K562 (cell line): Measurements from ENCODE around the gene PPP4R1. TPM values are rescaled to one million over a fixed set of nuclear protein-coding genes. Genes with fewer than 3 reads are reported as not detected.
A peak's percentile ranks its signal among the peaks of the same experiment; 100 is the strongest.

ENCODE experiments used
- ARHGAP35 ChIP-seq: fragments of 450-650 bp; IDR thresholded peaks from 2 replicates; pipeline ENCODE4 v1.6.1; 2018; ENCODE audit not compliant: partially characterized antibody
- EZH2 ChIP-seq: IDR thresholded peaks from 2 replicates; pipeline ENCODE4 v1.6.1; 2012; ENCODE audit warnings: low read depth, mild to moderate bottlenecking, inconsistent platforms, low read length, borderline replicate concordance
- FOXK2 ChIP-seq, 2 experiments: fragments of 450-650 bp; IDR thresholded peaks in 1 of 2; conservative IDR thresholded peaks in 1 of 2; 2 replicates each; pipeline ENCODE4 v1.6.1; 2016; ENCODE audit warnings: low read depth in 2 of 2, mild to moderate bottlenecking in 1 of 2
- FUS ChIP-seq: fragments of 200-400 bp; formaldehyde crosslinking; optimal IDR thresholded peaks from 2 replicates; pipeline ENCODE3; 2017; ENCODE audit warnings: low read depth, low read length
- MAFF ChIP-seq: IDR thresholded peaks from 2 replicates; pipeline ENCODE4 v1.6.1; 2012; ENCODE audit warnings: low read length, improper control_type of control experiment
- NRF1 ChIP-seq, 2 experiments: fragments of 450-650 bp; IDR thresholded peaks in 1 of 2; conservative IDR thresholded peaks in 1 of 2; 2 replicates each; pipeline ENCODE4 v1.6.1; 2014; ENCODE audit warnings: mild to moderate bottlenecking in 2 of 2
- PCBP2 ChIP-seq: fragments of 200-400 bp; formaldehyde crosslinking; IDR thresholded peaks from 2 replicates; pipeline ENCODE4 v1.6.1; 2018; ENCODE audit warnings: low read length, low read depth, mild to moderate bottlenecking, moderate library complexity; ENCODE audit not compliant: poor library complexity, severe bottlenecking
- PHB ChIP-seq: fragments of 250-450 bp; sonication (Bioruptor Pico); IDR thresholded peaks from 2 replicates; pipeline ENCODE4 v1.5.0; 2021
- POLR2A ChIP-seq: fragments of 450-650 bp; conservative IDR thresholded peaks from 2 replicates; pipeline ENCODE4 v1.6.1; 2016
- RHOXF2B ChIP-seq: fragments of 250-450 bp; sonication (Bioruptor Pico); conservative IDR thresholded peaks from 2 replicates; pipeline ENCODE4 v1.5.1; 2021
- SMARCE1 ChIP-seq: fragments of 450-650 bp; IDR thresholded peaks from 2 replicates; pipeline ENCODE4 v1.7.1; 2016; ENCODE audit warnings: mild to moderate bottlenecking
- SOX6 ChIP-seq: fragments of 450-650 bp; IDR thresholded peaks from 2 replicates; pipeline ENCODE4 v1.6.1; 2014; ENCODE audit warnings: mild to moderate bottlenecking
- SRSF3 ChIP-seq: fragments of 200-400 bp; formaldehyde crosslinking; IDR thresholded peaks from 2 replicates; pipeline ENCODE4 v1.6.1; 2016; ENCODE audit warnings: mild to moderate bottlenecking, low read length, moderate library complexity; ENCODE audit not compliant: insufficient read depth
- XRCC3 ChIP-seq: fragments of 450-650 bp; IDR thresholded peaks from 2 replicates; pipeline ENCODE4 v1.6.1; 2017; ENCODE audit warnings: mild to moderate bottlenecking, moderate library complexity
- YBX1 ChIP-seq: fragments of 450-650 bp; IDR thresholded peaks from 2 replicates; pipeline ENCODE4 v1.7.1; 2016; ENCODE audit warnings: mild to moderate bottlenecking
- ZFPM2 ChIP-seq: fragments of 250-450 bp; sonication (Bioruptor Pico); IDR thresholded peaks from 2 replicates; pipeline ENCODE4 v1.5.1; 2022; ENCODE audit warnings: mild to moderate bottlenecking
- ZNF121 ChIP-seq: sonication (generic); formaldehyde crosslinking; conservative IDR thresholded peaks from 2 replicates; pipeline ENCODE4 v1.8.0; 2022; ENCODE audit warnings: missing genetic modification reagents
- ZNF668 ChIP-seq: fragments of 250-450 bp; sonication (Bioruptor Pico); IDR thresholded peaks from 2 replicates; pipeline ENCODE4 v1.8.0; 2022; ENCODE audit warnings: mild to moderate bottlenecking, inconsistent platforms
- polyA plus RNA-seq, 8 experiments: library from polyadenylated mRNA; depleted of rRNA in 4 of 8; stranded (reverse) in 5 of 8; unstranded in 3 of 8; fragments of >200 nt; fragmentation: Nextera tagmentation in 2 of 8; fragmentation: Illumina TruSeq in 1 of 8; extraction: Ambion mirVana in 2 of 8; extraction: Trizol in 1 of 8; gene quantifications; 2 replicates each; pipeline versions ENCODE4 v1.2.1 to v1.2.3, GENCODE V29; 2011 to 2014; ENCODE audit warnings: inconsistent platforms in 1 of 8, missing spikeins in 1 of 8
- total RNA-seq, 7 experiments: library from RNA; depleted of rRNA in 6 of 7; stranded (reverse); fragments of >200 nt in 6 of 7; fragmentation: Illumina TruSeq in 2 of 7; extraction: Trizol in 2 of 7; gene quantifications; 2 replicates each; pipeline versions ENCODE4 v1.2.1 to v1.2.3, GENCODE V29; 2011 to 2021; ENCODE audit warnings: low replicate concordance in 1 of 7
- TF ChIP-seq, protein P1 (sequence below): fragments of 250-450 bp; sonication (Bioruptor Pico); IDR thresholded peaks from 2 replicates; pipeline ENCODE4 v1.4.0; 2020; ENCODE audit warnings: mild to moderate bottlenecking, moderate library complexity, borderline replicate concordance
- TF ChIP-seq, protein P2 (sequence below): fragments of 250-450 bp; sonication (Bioruptor Pico); IDR thresholded peaks from 2 replicates; pipeline ENCODE4 v1.5.0; 2021
- TF ChIP-seq, protein P3 (sequence below): fragments of 250-450 bp; sonication (Bioruptor Pico); IDR thresholded peaks from 2 replicates; pipeline ENCODE4 v1.6.1; 2021; ENCODE audit warnings: mild to moderate bottlenecking
- TF ChIP-seq, protein P4 (sequence below): fragments of 450-650 bp; IDR thresholded peaks from 2 replicates; pipeline ENCODE4 v1.6.1; 2016; ENCODE audit warnings: mild to moderate bottlenecking

PPP4R1 gene
- total and polyA plus RNA-seq, 9 of the 15 experiments (the other 6 are each of a cell fraction or from before 2014, with no cell fraction given): 23.5 to 136 (median 84.5) TPM

DNA sequence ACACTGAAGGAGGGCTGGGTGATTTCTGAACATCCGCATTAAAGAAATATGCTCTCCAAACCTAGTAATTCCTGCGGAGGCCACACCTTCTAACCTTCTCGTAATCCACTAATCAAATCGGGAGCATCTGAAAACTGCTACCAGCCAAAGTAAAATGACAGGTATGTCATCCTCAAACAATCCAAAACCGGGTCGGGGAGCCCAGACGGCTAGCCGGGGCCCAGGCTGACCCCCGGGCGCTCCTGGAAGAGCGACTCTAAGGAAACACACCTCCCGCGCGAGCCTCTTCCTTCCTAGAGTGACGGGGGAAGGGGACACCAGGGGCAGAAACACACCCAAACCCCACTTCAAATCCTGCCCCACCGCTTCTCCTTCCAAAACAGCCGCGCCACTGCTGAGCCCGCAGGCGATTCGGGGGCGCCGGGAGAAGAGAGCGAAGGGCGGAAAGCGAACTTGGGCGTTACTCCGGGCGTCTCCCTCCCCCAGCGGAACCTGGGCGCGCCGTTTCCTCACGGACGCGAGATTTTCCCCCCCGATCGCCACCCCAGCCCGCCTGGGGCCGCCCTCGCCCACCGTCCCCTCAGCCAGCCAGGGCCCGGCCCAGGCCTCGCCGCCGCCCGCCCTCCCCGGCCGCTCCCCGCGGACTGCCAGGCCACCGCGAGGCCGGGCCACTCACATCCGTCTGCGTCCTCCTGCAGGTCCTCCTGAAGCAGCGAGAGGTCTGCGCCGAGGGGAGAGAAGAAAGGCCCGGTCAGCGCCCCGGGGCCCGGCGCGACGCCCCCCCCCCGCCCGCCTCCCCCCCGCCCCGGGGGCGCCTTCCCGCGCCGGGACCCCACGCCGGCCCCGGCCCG, 584 bp downstream of the PPP4R1 start (continued):
- TF ChIP-seq, protein P1, sequence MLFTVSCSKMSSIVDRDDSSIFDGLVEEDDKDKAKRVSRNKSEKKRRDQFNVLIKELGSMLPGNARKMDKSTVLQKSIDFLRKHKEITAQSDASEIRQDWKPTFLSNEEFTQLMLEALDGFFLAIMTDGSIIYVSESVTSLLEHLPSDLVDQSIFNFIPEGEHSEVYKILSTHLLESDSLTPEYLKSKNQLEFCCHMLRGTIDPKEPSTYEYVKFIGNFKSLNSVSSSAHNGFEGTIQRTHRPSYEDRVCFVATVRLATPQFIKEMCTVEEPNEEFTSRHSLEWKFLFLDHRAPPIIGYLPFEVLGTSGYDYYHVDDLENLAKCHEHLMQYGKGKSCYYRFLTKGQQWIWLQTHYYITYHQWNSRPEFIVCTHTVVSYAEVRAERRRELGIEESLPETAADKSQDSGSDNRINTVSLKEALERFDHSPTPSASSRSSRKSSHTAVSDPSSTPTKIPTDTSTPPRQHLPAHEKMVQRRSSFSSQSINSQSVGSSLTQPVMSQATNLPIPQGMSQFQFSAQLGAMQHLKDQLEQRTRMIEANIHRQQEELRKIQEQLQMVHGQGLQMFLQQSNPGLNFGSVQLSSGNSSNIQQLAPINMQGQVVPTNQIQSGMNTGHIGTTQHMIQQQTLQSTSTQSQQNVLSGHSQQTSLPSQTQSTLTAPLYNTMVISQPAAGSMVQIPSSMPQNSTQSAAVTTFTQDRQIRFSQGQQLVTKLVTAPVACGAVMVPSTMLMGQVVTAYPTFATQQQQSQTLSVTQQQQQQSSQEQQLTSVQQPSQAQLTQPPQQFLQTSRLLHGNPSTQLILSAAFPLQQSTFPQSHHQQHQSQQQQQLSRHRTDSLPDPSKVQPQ (CRISPR knock-in tag): no peak
- TF ChIP-seq RHOXF2B (no peak), ZFPM2 (CRISPR knock-in tag) (no peak), MAFF (no peak), XRCC3 (no peak), FUS (peak; percentile 49), PHB (CRISPR knock-in tag) (no peak), POLR2A (peak; percentile 64), ARHGAP35 (no peak), YBX1 (no peak), PCBP2 (no peak), EZH2 (no peak), FOXK2 (conservative IDR thresholded peaks at IDR 0.05 in 1 of 2, IDR thresholded peaks at IDR 0.05 in 1 of 2; ENCODE audit: low read depth in 2 of 2) (no peak), SMARCE1 (peak; percentile 54; the same call in 1 of the 2 replicates), SOX6 (0 out of 2 replicates have a peak, but pooled peaks have one; percentile 30), SRSF3 (no peak), NRF1 (conservative IDR thresholded peaks at IDR 0.05 in 1 of 2, IDR thresholded peaks at IDR 0.05 in 1 of 2) (peak in 1 of 2 experiments; percentile 20; a peak in 2 of 4 replicates), ZNF121 (no peak), ZNF668 (CRISPR knock-in tag) (no peak)
- TF ChIP-seq, protein P2, sequence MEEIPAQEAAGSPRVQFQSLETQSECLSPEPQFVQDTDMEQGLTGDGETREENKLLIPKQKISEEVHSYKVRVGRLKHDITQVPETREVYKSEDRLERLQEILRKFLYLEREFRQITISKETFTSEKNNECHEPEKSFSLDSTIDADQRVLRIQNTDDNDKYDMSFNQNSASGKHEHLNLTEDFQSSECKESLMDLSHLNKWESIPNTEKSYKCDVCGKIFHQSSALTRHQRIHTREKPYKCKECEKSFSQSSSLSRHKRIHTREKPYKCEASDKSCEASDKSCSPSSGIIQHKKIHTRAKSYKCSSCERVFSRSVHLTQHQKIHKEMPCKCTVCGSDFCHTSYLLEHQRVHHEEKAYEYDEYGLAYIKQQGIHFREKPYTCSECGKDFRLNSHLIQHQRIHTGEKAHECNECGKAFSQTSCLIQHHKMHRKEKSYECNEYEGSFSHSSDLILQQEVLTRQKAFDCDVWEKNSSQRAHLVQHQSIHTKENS: no peak
- TF ChIP-seq, protein P3, sequence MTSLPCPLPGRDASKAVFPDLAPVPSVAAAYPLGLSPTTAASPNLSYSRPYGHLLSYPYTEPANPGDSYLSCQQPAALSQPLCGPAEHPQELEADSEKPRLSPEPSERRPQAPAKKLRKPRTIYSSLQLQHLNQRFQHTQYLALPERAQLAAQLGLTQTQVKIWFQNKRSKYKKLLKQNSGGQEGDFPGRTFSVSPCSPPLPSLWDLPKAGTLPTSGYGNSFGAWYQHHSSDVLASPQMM: no peak
- TF ChIP-seq, protein P4, sequence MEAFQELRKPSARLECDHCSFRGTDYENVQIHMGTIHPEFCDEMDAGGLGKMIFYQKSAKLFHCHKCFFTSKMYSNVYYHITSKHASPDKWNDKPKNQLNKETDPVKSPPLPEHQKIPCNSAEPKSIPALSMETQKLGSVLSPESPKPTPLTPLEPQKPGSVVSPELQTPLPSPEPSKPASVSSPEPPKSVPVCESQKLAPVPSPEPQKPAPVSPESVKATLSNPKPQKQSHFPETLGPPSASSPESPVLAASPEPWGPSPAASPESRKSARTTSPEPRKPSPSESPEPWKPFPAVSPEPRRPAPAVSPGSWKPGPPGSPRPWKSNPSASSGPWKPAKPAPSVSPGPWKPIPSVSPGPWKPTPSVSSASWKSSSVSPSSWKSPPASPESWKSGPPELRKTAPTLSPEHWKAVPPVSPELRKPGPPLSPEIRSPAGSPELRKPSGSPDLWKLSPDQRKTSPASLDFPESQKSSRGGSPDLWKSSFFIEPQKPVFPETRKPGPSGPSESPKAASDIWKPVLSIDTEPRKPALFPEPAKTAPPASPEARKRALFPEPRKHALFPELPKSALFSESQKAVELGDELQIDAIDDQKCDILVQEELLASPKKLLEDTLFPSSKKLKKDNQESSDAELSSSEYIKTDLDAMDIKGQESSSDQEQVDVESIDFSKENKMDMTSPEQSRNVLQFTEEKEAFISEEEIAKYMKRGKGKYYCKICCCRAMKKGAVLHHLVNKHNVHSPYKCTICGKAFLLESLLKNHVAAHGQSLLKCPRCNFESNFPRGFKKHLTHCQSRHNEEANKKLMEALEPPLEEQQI: no peak
